Measurements from ENCODE around the gene GCSAM. TPM values are rescaled to one million over a fixed set of nuclear protein-coding genes. Genes with fewer than 3 reads are reported as not detected.

The GCSAM gene
- not detected in 2 replicates for total RNA-seq (2022)
- Bru-seq, nascent RNA = not detected
- not detected for BruChase-seq, experiment 1, labeled RNA remaining after a 2-hour chase
- not detected for BruChase-seq, experiment 2, labeled RNA remaining after a 6-hour chase
- long read RNA-seq, partial matches to known transcripts = 0 of 2 reads
- long read RNA-seq, other reads (novel, unspliced or antisense) = 2 of 2 reads

DNA sequence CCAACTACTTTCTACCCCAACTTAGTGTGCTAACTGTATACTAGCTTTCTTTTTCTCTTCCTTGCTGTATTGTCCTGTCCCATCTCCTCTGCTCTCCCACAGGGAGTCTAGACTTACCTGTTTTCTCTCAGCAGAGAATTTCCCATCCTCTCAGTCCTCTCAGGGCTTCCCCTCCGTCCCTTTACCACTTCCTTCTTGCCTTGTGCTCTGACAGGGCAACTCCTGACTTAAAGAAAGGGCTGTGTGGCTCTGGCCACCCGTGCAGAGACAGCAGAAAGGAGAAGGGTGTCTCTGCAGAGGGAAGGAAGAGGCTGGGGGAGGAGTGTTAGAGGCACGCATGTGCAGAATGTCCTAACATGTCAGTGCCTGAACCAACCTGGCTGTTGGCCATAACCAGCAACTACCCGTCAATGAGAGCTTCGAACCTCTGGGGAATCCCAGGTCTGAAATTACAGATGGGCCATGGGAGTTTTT is at the start of gene GCSAM:
GCSAM (minus strand) TSS at position 274 of the 474 bp plus-strand sequence; CDS start at position 146, 128 bp downstream.
- H3K27me3 Mint-ChIP-seq (ENCODE audit: insufficient read depth, unreplicated experiment) = no peaks in the 10 kb centered on the region
- H3K36me3 Mint-ChIP-seq (ENCODE audit: insufficient read depth, unreplicated experiment) = peaks cover 19% of the 10 kb centered on the region
- ChIA-PET CTCF (no interaction called here), POLR2A (no interaction called here)
- intact Hi-C loops (cut with micrococcal nuclease; ENCODE audit: unreplicated experiment) = no loop called here
- no peak for DNase-seq
- Histone ChIP-seq H3K4me3 (ENCODE audit: low read depth, low read length) (no peak within 1 kb of the TSS), H3K9me3 (0 out of 2 replicates have a peak, but pooled peaks cover 3% of the 10 kb centered on the region), H3K36me3 (ENCODE audit: control insufficient read depth, insufficient read depth, low read length) (0 out of 2 replicates have a peak, but pooled peaks cover 2% of the 10 kb centered on the region), H3K27me3 (replicated peaks; ENCODE audit: control insufficient read depth, insufficient read depth, low read length) (no peaks in the 10 kb centered on the region), H3K4me1 (peaks cover 22% of the 10 kb centered on the region)
- no peaks in the 10 kb centered on the region for H3K9me3 Mint-ChIP-seq (ENCODE audit: unreplicated experiment)
- TF ChIP-seq CTCF (IDR thresholded peaks at IDR 0.05; ENCODE audit: insufficient read depth in 1 of 2, low read depth in 1 of 2, low read length in 1 of 2, severe bottlenecking in 1 of 2, unreplicated experiment in 1 of 2) = no peak
- H3K27ac Mint-ChIP-seq (ENCODE audit: unreplicated experiment) = no peak within 1 kb of the TSS
- BruUV-seq (replicated peaks) = no TSS peak
- no peak within 1 kb of the TSS for H3K4me3 Mint-ChIP-seq (ENCODE audit: unreplicated experiment)
- H3K4me1 Mint-ChIP-seq (ENCODE audit: low read depth, unreplicated experiment) = peaks cover 16% of the 10 kb centered on the region

GRCh38 chr3:112175646-112176045 is 42.6 kb upstream of the GCSAM start:
- no peak overlapping the region for H3K27ac Mint-ChIP-seq (ENCODE audit: unreplicated experiment)
- Histone ChIP-seq H3K9me3 (no peaks in the 10 kb centered on the region), H3K4me1 (no peaks in the 10 kb centered on the region)

DNA sequence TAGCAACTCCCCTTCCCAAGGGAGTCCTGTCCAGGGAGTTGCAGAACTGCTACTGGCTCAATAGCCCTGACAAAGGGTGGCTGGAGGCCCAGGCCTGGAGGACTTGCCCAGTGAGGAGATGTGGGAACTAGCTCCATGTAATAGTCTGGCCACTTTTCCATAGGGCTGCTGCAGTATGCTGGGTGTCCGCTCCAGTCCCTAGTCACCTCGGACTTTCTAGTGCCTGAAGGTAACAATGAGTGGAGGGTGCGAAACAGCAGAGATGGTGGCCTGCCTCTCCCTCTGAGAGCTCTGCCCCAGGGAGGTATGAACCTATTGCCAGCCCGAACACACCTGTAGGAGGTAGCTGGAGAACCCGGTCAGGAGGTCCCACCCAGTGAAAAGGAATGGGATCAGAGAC is 42.0 kb upstream of the GCSAM start:
- Histone ChIP-seq H3K9me3 (no peaks in the 10 kb centered on the region), H3K27me3 (replicated peaks; ENCODE audit: control insufficient read depth, insufficient read depth, low read length) (no peaks in the 10 kb centered on the region), H3K4me3 (ENCODE audit: low read depth, low read length) (no peak overlapping the region), H3K36me3 (ENCODE audit: control insufficient read depth, insufficient read depth, low read length) (no peaks in the 10 kb centered on the region), H3K4me1 (no peaks in the 10 kb centered on the region)
- Mint-ChIP-seq H3K9me3 (ENCODE audit: unreplicated experiment) (no peaks in the 10 kb centered on the region), H3K4me1 (ENCODE audit: low read depth, unreplicated experiment) (no peaks in the 10 kb centered on the region), H3K4me3 (ENCODE audit: unreplicated experiment) (no peak overlapping the region), H3K36me3 (ENCODE audit: insufficient read depth, unreplicated experiment) (no peaks in the 10 kb centered on the region), H3K27me3 (ENCODE audit: insufficient read depth, unreplicated experiment) (no peaks in the 10 kb centered on the region), H3K27ac (ENCODE audit: unreplicated experiment) (no peak overlapping the region)
- no peak for TF ChIP-seq CTCF (IDR thresholded peaks at IDR 0.05; ENCODE audit: insufficient read depth in 1 of 2, low read depth in 1 of 2, low read length in 1 of 2, severe bottlenecking in 1 of 2, unreplicated experiment in 1 of 2)
- CTCF ChIA-PET = no interaction called here
- DNase-seq = no peak
- intact Hi-C loops (cut with micrococcal nuclease; ENCODE audit: unreplicated experiment) = no loop called here
- POLR2A ChIA-PET = no interaction called here
- no TSS peak for BruUV-seq (replicated peaks)

More at GRCh38 chr3:112175646-112176045, 42.6 kb upstream of the GCSAM start:
- Mint-ChIP-seq H3K9me3 (ENCODE audit: unreplicated experiment) (no peaks in the 10 kb centered on the region), H3K36me3 (ENCODE audit: insufficient read depth, unreplicated experiment) (no peaks in the 10 kb centered on the region), H3K4me1 (ENCODE audit: low read depth, unreplicated experiment) (no peaks in the 10 kb centered on the region), H3K4me3 (ENCODE audit: unreplicated experiment) (no peak overlapping the region), H3K27me3 (ENCODE audit: insufficient read depth, unreplicated experiment) (no peaks in the 10 kb centered on the region)
- no peaks in the 10 kb centered on the region for H3K27me3 ChIP-seq (replicated peaks; ENCODE audit: control insufficient read depth, insufficient read depth, low read length)
- H3K4me3 ChIP-seq (ENCODE audit: low read depth, low read length) = no peak overlapping the region
- no peaks in the 10 kb centered on the region for H3K36me3 ChIP-seq (ENCODE audit: control insufficient read depth, insufficient read depth, low read length)
- no peak for DNase-seq
- no peak for TF ChIP-seq CTCF (IDR thresholded peaks at IDR 0.05; ENCODE audit: insufficient read depth in 1 of 2, low read depth in 1 of 2, low read length in 1 of 2, severe bottlenecking in 1 of 2, unreplicated experiment in 1 of 2)
- intact Hi-C loops (cut with micrococcal nuclease; ENCODE audit: unreplicated experiment) = no loop called here
- BruUV-seq (replicated peaks) = no TSS peak
- ChIA-PET CTCF (no interaction called here), POLR2A (no interaction called here)

All from Caco-2 (cell line).